ENCODE data around the gene PRKG1.

- TF ChIP-seq EZH2phosphoT487 (IDR thresholded peaks at IDR 0.05; ENCODE audit: low read depth) (no peak), CTCF (IDR thresholded peaks at IDR 0.05; ENCODE audit: low read depth, low read length) (no peak)
These were observed 2.1 kb downstream of the PRKG1 start for GRCh38 chr10:51076299-51076841.

Data from OCI-LY3 (cell line).